Right ventricle myocardium superior (tissue), 1 donor: Measurements from ENCODE around the gene CDH7. TPM values are rescaled to one million over a fixed set of nuclear protein-coding genes. Genes with fewer than 3 reads are reported as not detected.

Experiments used
- ATAC-seq: fragments of 200-7000 bp; cut with Tn5 transposase; one replicate; pipeline ENCODE4 v1.9.1; 2020; ENCODE audit warnings: mild to moderate bottlenecking; ENCODE audit not compliant: poor library complexity
- DNase-seq: peaks from one replicate; pipeline ENCODE4 v3.0.0-alpha.2; 2020
- intact Hi-C: fragments of 100-400 bp; cut with DNase I; formaldehyde crosslinking; loops from one replicate; pipeline ENCODE4 v1.11.2; 2022
- long read RNA-seq: library from polyadenylated mRNA; unstranded; transcript quantifications from one replicate; pipeline ENCODE4 v2.0.0, GENCODE V29; 2021
- total RNA-seq: library from RNA; stranded (reverse); fragmentation: NEBNext Ultra II Directional; extraction: Animal tissue kit (Norgen Biotek cat#: 25700); gene quantifications from one replicate; pipeline ENCODE4 v1.2.1, GENCODE V29; 2021
- donor health status: DM: no; HTN: yes; CAD: no; lungs with severe emphysema.

Gene CDH7, protein sequence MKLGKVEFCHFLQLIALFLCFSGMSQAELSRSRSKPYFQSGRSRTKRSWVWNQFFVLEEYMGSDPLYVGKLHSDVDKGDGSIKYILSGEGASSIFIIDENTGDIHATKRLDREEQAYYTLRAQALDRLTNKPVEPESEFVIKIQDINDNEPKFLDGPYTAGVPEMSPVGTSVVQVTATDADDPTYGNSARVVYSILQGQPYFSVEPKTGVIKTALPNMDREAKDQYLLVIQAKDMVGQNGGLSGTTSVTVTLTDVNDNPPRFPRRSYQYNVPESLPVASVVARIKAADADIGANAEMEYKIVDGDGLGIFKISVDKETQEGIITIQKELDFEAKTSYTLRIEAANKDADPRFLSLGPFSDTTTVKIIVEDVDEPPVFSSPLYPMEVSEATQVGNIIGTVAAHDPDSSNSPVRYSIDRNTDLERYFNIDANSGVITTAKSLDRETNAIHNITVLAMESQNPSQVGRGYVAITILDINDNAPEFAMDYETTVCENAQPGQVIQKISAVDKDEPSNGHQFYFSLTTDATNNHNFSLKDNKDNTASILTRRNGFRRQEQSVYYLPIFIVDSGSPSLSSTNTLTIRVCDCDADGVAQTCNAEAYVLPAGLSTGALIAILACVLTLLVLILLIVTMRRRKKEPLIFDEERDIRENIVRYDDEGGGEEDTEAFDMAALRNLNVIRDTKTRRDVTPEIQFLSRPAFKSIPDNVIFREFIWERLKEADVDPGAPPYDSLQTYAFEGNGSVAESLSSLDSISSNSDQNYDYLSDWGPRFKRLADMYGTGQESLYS
- not detected for total RNA-seq
- long read RNA-seq, result 0 reads

DNA sequence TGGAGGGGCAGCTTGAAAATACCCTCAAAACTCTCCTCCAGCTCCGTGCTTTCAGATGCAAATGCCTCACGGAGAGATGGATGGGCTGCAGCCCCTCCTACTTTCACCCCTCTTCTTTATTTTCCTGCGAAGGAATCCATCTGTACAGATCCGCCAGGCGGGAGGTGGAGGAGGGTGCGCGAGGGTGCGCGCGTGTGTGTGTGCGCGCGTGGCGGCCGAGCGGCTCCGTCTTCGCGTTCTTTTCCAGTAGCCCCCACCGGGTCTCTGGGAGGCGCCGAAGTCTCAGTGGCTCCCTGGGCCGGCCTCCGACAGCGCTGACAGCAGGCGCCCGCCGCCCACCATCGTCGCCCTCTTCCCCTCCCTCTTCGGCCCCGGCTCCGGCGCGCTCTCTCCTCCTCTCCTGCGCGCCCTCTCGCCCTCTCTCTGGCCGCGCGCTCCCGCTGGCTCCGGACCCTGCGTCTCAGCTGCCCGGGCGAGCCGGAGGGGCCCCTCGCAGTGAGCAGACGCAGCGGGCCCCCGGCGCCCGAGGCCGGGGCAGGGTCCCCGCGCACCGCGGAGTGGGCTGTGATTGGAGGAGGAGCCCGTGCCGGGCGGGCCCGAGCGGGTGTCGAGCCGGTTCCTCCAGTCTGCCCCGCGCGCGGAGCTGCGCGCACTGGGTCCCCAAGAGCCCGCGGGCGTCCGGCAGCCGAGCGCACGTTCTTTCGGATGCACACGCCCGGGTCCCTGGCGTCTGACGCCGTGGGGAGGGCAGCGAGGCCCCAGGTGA lies at the start of gene CDH7:
CDH7 (plus strand) TSS at position 624 of the 766 bp plus-strand sequence. CDS start 11,831 bp downstream, outside the sequence.
- intact Hi-C loops, result no loop called here
- no peak for ATAC-seq
- DNase-seq, result peak; percentile 35

DNA sequence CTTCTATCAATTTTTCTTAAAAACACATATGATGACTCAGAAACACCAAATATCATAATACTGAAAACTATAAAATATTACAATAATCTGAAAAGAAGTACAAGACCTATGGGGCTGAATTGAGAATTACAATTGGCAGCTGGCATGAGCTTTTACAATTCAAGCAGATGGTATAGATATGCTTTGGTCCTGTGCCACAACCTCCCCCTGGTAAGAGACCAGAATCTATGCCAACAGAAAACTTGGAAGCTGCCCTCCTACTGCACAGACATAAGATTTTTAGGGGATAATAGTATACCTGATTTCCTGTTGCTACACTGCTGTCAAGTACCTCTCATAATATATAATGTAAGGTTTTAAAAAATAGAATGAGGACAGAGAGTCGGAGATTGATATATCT lies 46.8 kb upstream of the CDH7 start:
- intact Hi-C loops, result no loop called here
- no peak for ATAC-seq
- no peak for DNase-seq

DNA sequence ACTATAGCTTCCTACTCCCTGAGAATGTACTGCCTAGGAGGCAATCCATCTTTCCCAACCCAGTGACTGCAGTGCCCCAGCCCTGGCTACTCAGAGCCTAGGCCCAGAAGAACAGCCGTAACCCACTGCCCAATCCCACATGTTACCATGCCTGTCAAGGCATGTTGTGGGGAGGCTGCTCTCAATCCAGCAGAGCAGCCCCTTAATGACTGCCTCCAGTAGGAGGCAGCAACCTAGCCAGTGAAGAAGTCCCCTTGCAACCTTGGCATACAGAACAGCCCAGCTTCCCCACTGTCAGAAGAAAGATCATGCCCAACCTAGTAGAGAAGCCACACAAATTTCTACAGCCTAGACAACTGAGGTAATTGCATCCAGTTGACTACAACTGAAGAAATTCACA lies 44.2 kb upstream of the CDH7 start:
- DNase-seq (no peak), ATAC-seq (no peak)
- intact Hi-C loops, result no loop called here

DNA sequence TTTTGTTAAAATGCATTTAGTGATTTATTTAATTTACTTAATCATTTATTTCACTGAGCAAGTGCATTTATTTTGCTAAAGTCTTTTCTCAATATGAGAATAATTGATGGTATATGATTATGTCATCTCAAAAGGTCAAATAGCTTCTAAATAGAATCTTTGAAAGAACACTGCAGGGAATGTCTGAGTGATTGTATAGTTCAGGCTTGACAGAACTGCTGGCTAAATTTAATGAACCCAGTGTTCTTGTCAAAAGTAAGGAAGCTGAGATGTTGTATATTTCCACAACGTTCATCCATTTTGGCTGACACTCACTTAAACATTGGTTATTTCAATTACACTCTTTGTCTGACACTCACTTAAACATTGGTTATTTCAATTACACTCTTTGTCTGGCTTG lies 39.3 kb upstream of the CDH7 start:
- intact Hi-C loops, result no loop called here
- ATAC-seq (no peak), DNase-seq (no peak)

DNA sequence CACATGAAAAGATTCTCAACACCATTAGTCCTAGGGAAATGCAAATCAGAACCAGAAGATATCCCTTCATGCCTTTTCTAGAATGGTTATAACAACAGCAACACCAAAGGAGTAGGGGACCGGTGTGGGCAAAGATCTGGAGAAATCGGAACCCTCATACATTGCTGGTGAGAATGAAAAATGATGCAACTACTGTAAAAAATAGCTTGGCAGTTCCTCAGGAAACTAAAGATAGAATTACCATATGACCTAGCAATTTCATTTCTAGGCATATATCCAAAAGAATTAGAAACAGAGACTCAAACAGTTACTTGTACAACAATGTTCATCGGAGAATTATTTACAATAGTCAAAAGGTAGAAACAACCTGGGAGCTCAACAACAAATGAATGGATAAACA lies 29.2 kb upstream of the CDH7 start:
- DNase-seq, result no peak
- no peak for ATAC-seq
- intact Hi-C loops, result no loop called here

DNA sequence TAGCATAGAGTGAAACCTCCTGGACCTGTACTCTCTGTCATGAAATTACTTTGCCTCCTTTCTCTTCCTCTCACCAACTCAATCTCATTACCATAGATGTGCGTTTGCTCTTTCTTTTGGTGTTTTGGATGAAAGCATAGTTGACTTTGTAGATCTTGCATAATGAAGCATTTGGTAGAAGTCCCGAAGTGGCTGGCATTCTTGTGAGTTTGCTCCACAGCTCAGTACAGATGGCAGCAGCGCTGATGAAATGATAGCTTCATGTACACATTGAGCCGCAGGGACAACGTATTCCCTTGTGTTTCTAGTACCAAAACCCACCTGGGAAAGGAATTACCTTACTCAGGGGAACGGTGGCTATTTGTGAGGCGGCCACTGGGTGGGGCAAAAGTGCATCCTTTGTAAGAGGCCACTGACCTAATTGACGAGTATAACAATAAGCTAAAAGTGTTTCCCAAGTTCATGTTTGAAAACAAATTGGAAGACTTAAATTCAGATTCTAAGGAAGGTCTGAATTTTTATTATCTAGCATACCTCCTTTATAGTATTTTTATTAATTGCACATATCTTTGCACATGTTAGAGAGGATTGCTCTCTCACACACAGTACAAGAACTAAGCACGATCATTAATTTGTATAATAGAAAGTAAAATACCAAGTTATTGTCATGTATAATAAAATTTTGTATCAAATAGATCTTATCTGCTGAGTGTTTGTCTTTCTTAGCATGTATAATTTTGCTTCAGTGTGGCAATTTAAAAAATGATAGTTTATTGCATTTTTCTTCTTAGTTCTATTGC lies 25.4 kb upstream of the CDH7 start:
- intact Hi-C loops, result no loop called here
- ATAC-seq (no peak), DNase-seq (no peak)

DNA sequence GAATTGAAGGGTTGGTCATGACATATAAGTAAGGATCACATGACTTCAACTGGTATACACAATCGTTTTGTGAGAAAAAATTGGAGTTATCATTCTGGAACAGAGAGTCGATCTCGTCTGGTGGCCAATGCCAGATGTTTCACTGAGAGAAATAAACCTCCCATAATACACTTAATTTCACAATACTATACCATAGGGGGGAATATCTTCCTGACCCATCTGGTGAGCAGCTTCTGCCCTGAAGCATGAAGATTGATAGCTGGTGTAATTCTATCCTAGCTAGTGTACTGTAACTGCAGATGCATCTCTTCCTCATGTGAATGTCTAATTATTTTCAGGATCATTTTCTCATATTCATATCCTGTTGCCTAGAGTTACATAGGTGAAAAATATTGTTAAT lies 15.7 kb upstream of the CDH7 start:
- ATAC-seq (no peak), DNase-seq (no peak)
- intact Hi-C loops, result no loop called here

DNA sequence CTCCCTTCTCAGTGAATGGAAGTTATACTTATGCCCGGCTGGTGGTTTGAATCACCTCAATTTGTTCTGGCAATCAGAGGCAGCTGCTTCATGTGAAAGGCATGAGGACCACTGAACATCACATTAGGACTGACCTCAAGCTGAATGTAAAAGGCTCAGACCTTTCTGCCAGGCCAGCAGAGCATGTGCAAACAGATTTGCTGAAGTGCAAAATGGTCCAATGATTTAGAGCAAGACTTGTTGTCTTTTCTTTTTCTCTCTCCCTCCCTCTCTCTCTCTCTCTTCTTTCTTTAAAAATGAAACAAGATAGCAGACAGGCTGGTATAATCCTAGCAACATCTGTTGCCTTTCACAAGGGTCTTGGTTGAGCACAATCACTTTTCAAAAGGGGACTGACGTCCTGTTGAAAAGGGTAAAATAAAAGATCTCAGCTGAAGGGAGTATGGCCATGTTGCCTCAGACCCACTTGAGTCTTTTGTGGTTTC lies 13.3 kb upstream of the CDH7 start:
- ATAC-seq, result no peak
- no peak for DNase-seq
- intact Hi-C loops, result no loop called here

DNA sequence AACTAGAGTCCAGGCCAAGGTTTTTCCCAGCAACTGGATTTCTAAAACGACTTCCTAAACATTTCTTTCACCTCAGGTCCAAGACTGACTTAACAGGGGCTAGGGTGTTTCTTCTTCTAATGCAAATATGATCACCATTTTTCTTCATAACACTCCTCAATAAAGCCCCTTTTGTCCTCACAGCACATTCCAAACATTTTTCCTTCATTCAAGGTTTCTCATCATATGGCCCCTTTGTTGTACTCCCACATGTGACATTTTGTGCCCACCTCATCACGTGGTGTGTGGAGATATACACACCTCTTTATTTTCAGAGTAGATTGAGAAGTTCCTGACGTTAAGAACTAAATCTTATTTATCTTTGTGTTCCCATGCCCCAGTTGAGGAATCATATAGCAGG lies 3.9 kb upstream of the CDH7 start:
- DNase-seq (no peak), ATAC-seq (no peak)
- intact Hi-C loops, result no loop called here

DNA sequence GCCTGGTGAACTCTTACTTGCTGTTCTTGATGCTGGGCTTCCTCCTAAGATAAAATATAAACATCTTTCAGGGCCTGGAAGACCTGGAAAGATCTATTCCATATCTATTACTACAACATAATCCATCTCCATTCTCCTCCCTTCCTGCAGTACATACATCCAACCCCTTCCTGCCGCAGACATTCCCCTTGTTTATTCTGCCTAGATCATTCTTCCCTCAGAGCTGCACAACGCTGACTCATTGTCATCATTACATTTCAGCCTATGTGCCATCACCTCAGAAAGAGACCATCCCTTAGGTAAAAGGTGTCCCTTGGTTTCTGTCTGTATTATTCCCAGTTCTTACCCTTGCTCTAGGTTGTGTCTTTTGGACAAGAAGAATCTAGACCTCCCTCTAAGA lies 2.5 kb upstream of the CDH7 start:
- no peak for ATAC-seq
- intact Hi-C loops, result no loop called here
- DNase-seq, result no peak

DNA sequence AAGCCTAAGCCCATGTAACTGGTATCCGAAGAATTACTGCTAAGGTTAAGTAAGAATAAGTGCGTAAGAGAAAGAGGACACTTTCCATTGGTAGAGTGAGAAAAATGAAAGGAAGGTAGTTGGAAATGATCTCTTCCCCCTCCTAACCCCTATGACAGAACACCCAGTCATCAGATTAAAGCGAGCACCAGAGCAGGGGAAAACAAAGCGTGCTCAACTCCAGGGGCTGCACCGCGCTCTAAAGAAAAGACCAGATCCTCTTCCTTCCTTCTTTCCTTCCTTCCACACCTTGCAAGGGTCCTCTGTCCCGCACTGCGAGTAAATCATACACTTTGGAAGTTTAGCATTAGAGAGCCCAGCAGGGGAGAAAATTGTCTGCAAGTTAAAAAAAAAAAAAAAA lies 971 bp upstream of the CDH7 start:
- intact Hi-C loops, result no loop called here
- ATAC-seq, result no peak
- DNase-seq, result no peak

DNA sequence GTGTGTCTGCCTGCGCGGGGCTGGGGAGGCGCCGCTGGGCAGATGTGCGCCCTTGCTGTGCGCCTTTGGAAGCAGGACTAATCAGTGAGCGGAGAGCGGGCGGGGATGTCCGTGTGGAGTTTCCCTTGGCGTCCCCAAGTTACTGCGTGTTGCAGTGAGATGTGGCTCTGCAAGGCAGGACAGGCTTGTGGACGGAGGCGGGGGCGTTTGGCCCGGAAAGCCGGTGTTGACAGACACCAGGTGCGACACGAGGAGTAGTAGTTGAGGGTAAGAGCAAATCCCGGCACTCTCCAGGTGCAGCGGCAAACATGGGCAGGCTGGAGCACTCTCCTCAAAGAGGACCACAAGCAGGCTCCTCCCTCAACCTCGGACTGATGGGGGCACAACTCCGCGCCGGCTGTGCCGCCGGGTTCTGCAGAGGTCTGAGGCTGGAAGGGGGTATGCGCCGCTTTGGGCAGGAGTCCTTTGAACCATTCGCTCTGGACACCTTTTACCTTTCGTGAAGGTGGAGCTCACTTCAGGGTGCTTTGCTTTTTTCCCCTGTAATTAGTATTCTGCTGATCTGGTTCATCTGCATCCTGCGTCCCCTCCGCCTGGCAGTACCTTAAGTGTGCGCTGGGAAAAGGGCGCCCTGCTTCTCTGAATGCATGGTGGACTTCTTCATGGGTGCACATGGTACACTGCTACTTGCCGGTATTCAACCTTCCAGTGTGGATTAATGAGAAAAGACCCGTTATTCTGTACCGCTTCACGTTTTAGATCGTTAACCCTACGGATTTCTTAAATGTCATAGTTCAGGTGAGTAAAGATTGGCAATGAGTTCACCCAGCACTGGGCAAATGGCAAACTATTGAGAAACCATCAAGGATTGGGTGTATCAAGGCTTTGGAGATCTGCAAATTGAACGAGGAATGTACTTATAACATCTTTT lies 608 bp downstream of the CDH7 start:
- DNase-seq (no peak), ATAC-seq (no peak)
- intact Hi-C loops, result no loop called here

DNA sequence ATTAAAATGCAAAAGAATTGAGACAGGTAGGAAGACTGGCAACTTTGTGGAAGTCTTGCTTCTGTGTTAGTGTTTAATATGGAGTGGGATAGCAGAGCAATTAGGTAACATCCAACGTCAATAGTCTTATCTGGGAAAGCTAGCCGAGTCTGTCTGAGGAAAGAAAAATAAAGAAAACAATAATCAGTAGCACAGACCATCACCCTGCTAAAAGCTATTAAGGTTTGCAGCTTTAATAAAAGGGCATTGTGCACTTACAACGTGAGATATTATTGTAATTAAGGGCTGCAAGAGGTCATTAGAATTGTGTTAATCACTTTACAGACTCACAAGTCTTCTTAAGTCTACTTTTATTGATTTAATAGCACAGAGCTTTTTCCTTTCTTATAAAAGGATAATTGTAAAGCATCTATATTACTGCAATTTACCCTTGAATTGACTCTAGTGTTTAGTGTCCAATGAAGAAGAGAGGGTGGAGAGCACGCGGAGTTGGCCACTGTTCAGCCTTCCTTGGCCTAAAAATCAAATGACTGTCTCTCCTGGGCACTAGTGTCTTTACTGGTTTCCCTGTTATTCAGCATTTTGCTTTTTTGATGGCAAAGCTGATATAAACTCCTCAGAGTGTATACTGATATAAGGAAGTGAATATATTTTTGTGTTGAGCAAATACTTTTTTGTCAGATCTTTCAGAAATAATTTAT lies 2.0 kb downstream of the CDH7 start:
- intact Hi-C loops, result no loop called here
- DNase-seq (no peak), ATAC-seq (no peak)

DNA sequence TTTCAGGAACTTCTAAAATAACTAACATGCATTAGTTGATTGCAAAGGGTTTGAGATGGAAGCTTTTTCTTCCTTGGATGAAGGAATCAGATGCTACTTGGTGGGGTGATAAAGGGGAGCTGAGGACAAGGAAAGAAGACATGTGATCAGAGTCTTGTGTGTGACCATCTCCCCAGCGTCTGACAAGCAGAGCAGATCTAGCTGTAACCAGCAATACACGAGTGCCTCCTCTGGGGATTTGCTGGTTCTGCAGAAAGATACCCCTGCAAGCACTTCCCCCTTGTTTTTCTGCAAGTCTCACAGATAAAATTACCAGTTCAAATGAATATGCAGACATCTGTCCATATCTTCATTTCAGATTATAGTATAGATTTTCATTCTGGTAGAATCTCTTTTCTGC lies 2.7 kb downstream of the CDH7 start:
- DNase-seq (no peak), ATAC-seq (no peak)
- intact Hi-C loops, result no loop called here

DNA sequence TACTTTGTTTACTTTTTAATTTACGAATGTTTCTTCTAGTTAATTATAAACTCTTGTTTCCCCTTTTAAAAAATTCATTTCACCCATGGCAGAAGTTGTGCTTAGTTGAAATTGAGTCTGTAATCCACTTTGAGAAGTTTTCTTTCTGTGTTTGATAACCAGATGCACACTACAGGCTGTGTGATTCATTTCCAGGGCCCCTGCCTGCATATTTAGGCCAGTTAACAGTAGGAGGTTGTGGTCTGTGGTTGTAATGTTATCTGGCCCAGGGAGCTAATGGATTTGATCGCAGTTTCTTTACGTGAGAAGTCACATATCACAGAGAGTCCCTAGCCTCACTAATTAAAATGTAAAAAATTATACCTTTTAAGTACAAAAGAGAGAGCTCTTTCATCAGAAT lies 3.3 kb downstream of the CDH7 start:
- DNase-seq (no peak), ATAC-seq (no peak)
- intact Hi-C loops, result no loop called here

DNA sequence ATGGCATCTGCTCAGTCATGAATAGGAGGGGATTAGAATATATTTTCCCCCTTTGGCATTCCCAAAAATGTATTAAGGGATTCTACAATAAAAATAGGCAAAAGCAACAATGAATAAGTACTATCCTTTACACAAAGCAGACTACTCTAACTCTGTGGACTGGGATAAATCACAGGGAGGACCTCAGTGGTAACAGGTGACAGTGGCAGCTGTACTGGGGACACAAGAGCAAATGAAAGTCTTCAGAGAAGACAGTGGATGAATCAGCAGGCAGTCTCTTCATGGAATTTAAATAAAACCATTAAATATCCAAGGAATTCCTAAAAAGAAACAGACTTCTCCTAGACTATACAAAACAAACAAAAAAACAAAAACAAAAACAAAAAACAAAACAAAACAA lies 4.8 kb downstream of the CDH7 start:
- intact Hi-C loops, result no loop called here
- no peak for ATAC-seq
- no peak for DNase-seq

DNA sequence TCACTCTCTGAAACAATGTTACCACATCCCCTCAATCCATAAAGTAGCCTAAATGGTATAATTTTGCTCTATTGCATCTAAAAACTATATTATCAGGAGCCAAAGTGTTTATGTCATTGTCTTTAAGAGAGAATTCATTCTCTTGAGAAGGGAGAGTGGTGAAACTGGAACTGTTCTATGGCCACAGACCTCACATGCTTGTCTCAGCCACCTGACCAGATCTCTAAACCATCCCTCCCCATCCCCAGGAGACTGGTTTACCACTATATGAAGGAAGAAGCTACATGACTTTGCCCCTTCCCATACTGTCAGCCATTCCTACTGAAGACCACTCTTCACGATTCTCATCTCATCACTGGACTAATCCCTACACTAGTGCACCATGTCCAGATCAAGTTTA lies 9.6 kb downstream of the CDH7 start:
- DNase-seq, result no peak
- ATAC-seq, result no peak
- intact Hi-C loops, result no loop called here
